ENCODE results near the gene TBC1D14.

TBC1D14 gene

GRCh38 chr4:7013175-7013574 lies 103.5 kb downstream of the TBC1D14 start:
- Histone ChIP-seq H3K79me2 (ENCODE audit: insufficient read depth, low read length) (no peaks in the 10 kb centered on the region), H3K27me3 (ENCODE audit: insufficient read depth, low read length, poor library complexity, severe bottlenecking) (no peaks in the 10 kb centered on the region), H3K9me2 (replicated peaks; ENCODE audit: low read depth, low read length) (no peaks in the 10 kb centered on the region), H3F3A (ENCODE audit: low read depth) (no peaks in the 10 kb centered on the region), H3K9me3 (ENCODE audit: insufficient read depth, low read depth, low read length) (no peaks in the 10 kb centered on the region), H2AFZ (ENCODE audit: low read length) (no peak overlapping the region), H3K4me3 (ENCODE audit: low read length, poor library complexity, severe bottlenecking) (no peak overlapping the region), H3K36me3 (ENCODE audit: insufficient read depth, low read length) (peaks cover 61% of the 10 kb centered on the region; the same call in 1 of the 2 replicates), H3K4me1 (ENCODE audit: insufficient read depth, low read length, poor library complexity, severe bottlenecking) (no peaks in the 10 kb centered on the region), H3K4me2 (ENCODE audit: low read depth, low read length, poor library complexity, severe bottlenecking) (no peak overlapping the region), H4K20me1 (ENCODE audit: insufficient read depth, low read length, poor library complexity, severe bottlenecking) (no peaks in the 10 kb centered on the region), H3K9ac (ENCODE audit: low read depth, low read length, poor library complexity, severe bottlenecking) (no peak overlapping the region)
- no peak for TF ChIP-seq EZH2phosphoT487 (IDR thresholded peaks at IDR 0.05; ENCODE audit: borderline replicate concordance)
- no peak for TF ChIP-seq CTCF (conservative IDR thresholded peaks at IDR 0.05; ENCODE audit: low read length)

- no peak overlapping the region for H3K4me3 ChIP-seq (ENCODE audit: low read length, poor library complexity, severe bottlenecking)
- H2AFZ ChIP-seq (ENCODE audit: low read length), result no peak overlapping the region
- no peak for TF ChIP-seq CTCF (conservative IDR thresholded peaks at IDR 0.05; ENCODE audit: low read length)
- no peak for TF ChIP-seq EZH2phosphoT487 (IDR thresholded peaks at IDR 0.05; ENCODE audit: borderline replicate concordance)
- peaks cover 49% of the 10 kb centered on the region; the same call in 1 of the 2 replicates for H3K36me3 ChIP-seq (ENCODE audit: insufficient read depth, low read length)
- H3K9me3 ChIP-seq (ENCODE audit: insufficient read depth, low read depth, low read length), result no peaks in the 10 kb centered on the region
- no peaks in the 10 kb centered on the region for H4K20me1 ChIP-seq (ENCODE audit: insufficient read depth, low read length, poor library complexity, severe bottlenecking)
- H3K79me2 ChIP-seq (ENCODE audit: insufficient read depth, low read length), result no peaks in the 10 kb centered on the region
- H3K9ac ChIP-seq (ENCODE audit: low read depth, low read length, poor library complexity, severe bottlenecking), result no peak overlapping the region
- H3K4me2 ChIP-seq (ENCODE audit: low read depth, low read length, poor library complexity, severe bottlenecking), result no peak overlapping the region
- no peaks in the 10 kb centered on the region for H3K4me1 ChIP-seq (ENCODE audit: insufficient read depth, low read length, poor library complexity, severe bottlenecking)
- H3K27me3 ChIP-seq (ENCODE audit: insufficient read depth, low read length, poor library complexity, severe bottlenecking), result no peaks in the 10 kb centered on the region
- no peaks in the 10 kb centered on the region for H3F3A ChIP-seq (ENCODE audit: low read depth)
- no peaks in the 10 kb centered on the region for H3K9me2 ChIP-seq (replicated peaks; ENCODE audit: low read depth, low read length)
These were observed 105.2 kb downstream of the TBC1D14 start for GRCh38 chr4:7014815-7015214.

- Histone ChIP-seq H3K4me2 (ENCODE audit: low read depth, low read length, poor library complexity, severe bottlenecking) (no peak overlapping the region), H3K79me2 (ENCODE audit: insufficient read depth, low read length) (no peaks in the 10 kb centered on the region)
These were observed 105.9 kb downstream of the TBC1D14 start for GRCh38 chr4:7015383-7016035.

More at GRCh38 chr4:7015383-7016035, 105.9 kb downstream of the TBC1D14 start:
- Histone ChIP-seq H4K20me1 (ENCODE audit: insufficient read depth, low read length, poor library complexity, severe bottlenecking) (no peaks in the 10 kb centered on the region), H3K36me3 (ENCODE audit: insufficient read depth, low read length) (peaks cover 43% of the 10 kb centered on the region; the same call in 1 of the 2 replicates), H3K9me3 (ENCODE audit: insufficient read depth, low read depth, low read length) (no peaks in the 10 kb centered on the region), H3K27me3 (ENCODE audit: insufficient read depth, low read length, poor library complexity, severe bottlenecking) (no peaks in the 10 kb centered on the region), H3K9me2 (replicated peaks; ENCODE audit: low read depth, low read length) (no peaks in the 10 kb centered on the region), H2AFZ (ENCODE audit: low read length) (no peak overlapping the region), H3F3A (ENCODE audit: low read depth) (no peaks in the 10 kb centered on the region), H3K9ac (ENCODE audit: low read depth, low read length, poor library complexity, severe bottlenecking) (no peak overlapping the region), H3K4me1 (ENCODE audit: insufficient read depth, low read length, poor library complexity, severe bottlenecking) (no peaks in the 10 kb centered on the region), H3K4me3 (ENCODE audit: low read length, poor library complexity, severe bottlenecking) (no peak overlapping the region)
- TF ChIP-seq CTCF (conservative IDR thresholded peaks at IDR 0.05; ENCODE audit: low read length) (no peak), EZH2phosphoT487 (IDR thresholded peaks at IDR 0.05; ENCODE audit: borderline replicate concordance) (no peak)

Data from Loucy (cell line).